Pancreas (tissue), 10 donors: ENCODE data around the gene MYH9. TPM values are rescaled to one million over a fixed set of nuclear protein-coding genes. Genes with fewer than 3 reads are reported as not detected.
A peak's percentile ranks its signal among the peaks of the same experiment; 100 is the strongest.

Source experiments
- ATAC-seq, 4 donors: fragments of 200-7000 bp; cut with Tn5 transposase; one replicate each; pipeline versions ENCODE4 v1.8.0 to v1.9.1; 2020; ENCODE audit warnings: mild to moderate bottlenecking in 4 of 4, moderate library complexity in 4 of 4
- DNase-seq, 6 donors: peaks; one replicate each; pipeline ENCODE4 v3.0.0-alpha.2; 2020
- FAIRE-seq: peaks from 2 replicates; lab custom pipeline; 2012; peaks lifted over from hg19 to GRCh38; lab: Jason Lieb, UNC
- H3K27ac ChIP-seq, 4 donors: fragments of 200-600 bp; sonication (generic); 1 replicate in 3 of 4; 2 replicates in 1 of 4; pipeline versions ENCODE4 v1.5.0 to v1.8.0; 2020
- H3K27me3 ChIP-seq, 4 donors: fragments of 200-600 bp; one replicate each; pipeline ENCODE4 v1.8.0; 2021
- H3K36me3 ChIP-seq, 3 donors: fragments of 200-600 bp; sonication (generic) in 1 of 3; one replicate each; pipeline versions ENCODE4 v1.5.0 to v1.8.0; 2020 to 2021
- H3K4me1 ChIP-seq, 3 donors: fragments of 200-600 bp; one replicate each; pipeline ENCODE4 v1.8.0; 2021
- H3K4me3 ChIP-seq, 4 donors: fragments of 200-600 bp; sonication (generic) in 2 of 4; one replicate each; pipeline versions ENCODE4 v1.5.0 to v1.8.0; 2020 to 2021
- H3K9me3 ChIP-seq, 4 donors: fragments of 200-600 bp; one replicate each; pipeline ENCODE4 v1.8.0; 2021
- CTCF ChIP-seq, 4 donors: fragments of 200-600 bp; sonication (generic) in 3 of 4; IDR thresholded peaks; one replicate each; pipeline versions ENCODE4 v1.5.0 to v1.8.0; 2021; ENCODE audit warnings: antibody characterized with exemption in 4 of 4
- WGBS, 2 donors: extraction: QIAGEN DNeasy Blood & Tissue Kit; methylation state at CpG; one replicate each; pipeline ENCODE4 v1.1.7; 2013; 5-methylcytosine and 5-hydroxymethylcytosine counted together
- intact Hi-C, 3 donors: fragments of 100-400 bp; cut with DNase I; formaldehyde crosslinking; loops; one replicate each; pipeline versions ENCODE4 v1.11.1 to v1.14.2; 2022
- polyA plus RNA-seq, 2 donors: library from polyadenylated mRNA; stranded (reverse); fragments of 200-250 nt; gene quantifications; one replicate each; pipeline ENCODE4 v1.2.3, GENCODE V29; 2013
- total RNA-seq, 6 donors: library from RNA; stranded (reverse); fragmentation: NEBNext Ultra II Directional in 4 of 6; extraction: Animal tissue kit (Norgen Biotek cat#: 25700) in 4 of 6; gene quantifications; one replicate each; pipeline versions ENCODE4 v1.2.1 to v1.2.4, GENCODE V29; 2021 to 2023
- donor health status: healthy with polysubstance abuse.
- donor health status: DM: no; HTN: no; CAD: no; lungs with moderate emphysema.
- donor health status: DM: no; HTN: no; CAD: no.
- donor health status: control.
- donor health status: control.
- donor health status: Bipolar disorder and iron deficiency.
- donor health status: DM: yes; HTN: yes; CAD: no.
- donor health status: DM: no; HTN: no; CAD: no.
- donor health status: DM: no; HTN: no; CAD: no.
- donor health status: DM: yes; HTN: yes; CAD: no.

MYH9 gene
- total RNA-seq (100 to 1,000 TPM; 259 to 554 (median 412) TPM), polyA plus RNA-seq (100 to 1,000 TPM in 1 of 2 donors, 10 to 100 TPM in 1; 80.9 to 152 TPM)

- H3K4me1 ChIP-seq = peaks cover 10 to 26% (median 17%) of the 10 kb centered on the region in 3 donors
- H3K27ac ChIP-seq = peak within 1 kb of the TSS; percentile 95 to 98 (median 96)
- TF ChIP-seq CTCF (IDR thresholded peaks at IDR 0.05) = no peak
- FAIRE-seq (peak; percentile 97), ATAC-seq (peak; percentile 75 to 88 (median 82)), DNase-seq (peak; percentile 98 to 100 (median 100))
- 3 to 4% methylated on average over 44 to 52 of the region's 52 CpGs for WGBS, 2 donors
- H3K9me3 ChIP-seq = no peaks in the 10 kb centered on the region
- no peaks in the 10 kb centered on the region for H3K36me3 ChIP-seq
- H3K4me3 ChIP-seq = peak within 1 kb of the TSS; percentile 86 to 99 (median 95)
- intact Hi-C loops = loop anchor here in 2 of 3 donors (10.0 kb wide), 1 partner anchor 53 kb away; no protein-coding TSS in a partner anchor
- H3K27me3 ChIP-seq = no peaks in the 10 kb centered on the region
Observed at GRCh38 chr22:36387959-36388726, at the start of gene MYH9. Gene MYH9 (minus strand): TSS chr22:36387967. CDS start chr22:36349236, 38,731 bp downstream.

DNA sequence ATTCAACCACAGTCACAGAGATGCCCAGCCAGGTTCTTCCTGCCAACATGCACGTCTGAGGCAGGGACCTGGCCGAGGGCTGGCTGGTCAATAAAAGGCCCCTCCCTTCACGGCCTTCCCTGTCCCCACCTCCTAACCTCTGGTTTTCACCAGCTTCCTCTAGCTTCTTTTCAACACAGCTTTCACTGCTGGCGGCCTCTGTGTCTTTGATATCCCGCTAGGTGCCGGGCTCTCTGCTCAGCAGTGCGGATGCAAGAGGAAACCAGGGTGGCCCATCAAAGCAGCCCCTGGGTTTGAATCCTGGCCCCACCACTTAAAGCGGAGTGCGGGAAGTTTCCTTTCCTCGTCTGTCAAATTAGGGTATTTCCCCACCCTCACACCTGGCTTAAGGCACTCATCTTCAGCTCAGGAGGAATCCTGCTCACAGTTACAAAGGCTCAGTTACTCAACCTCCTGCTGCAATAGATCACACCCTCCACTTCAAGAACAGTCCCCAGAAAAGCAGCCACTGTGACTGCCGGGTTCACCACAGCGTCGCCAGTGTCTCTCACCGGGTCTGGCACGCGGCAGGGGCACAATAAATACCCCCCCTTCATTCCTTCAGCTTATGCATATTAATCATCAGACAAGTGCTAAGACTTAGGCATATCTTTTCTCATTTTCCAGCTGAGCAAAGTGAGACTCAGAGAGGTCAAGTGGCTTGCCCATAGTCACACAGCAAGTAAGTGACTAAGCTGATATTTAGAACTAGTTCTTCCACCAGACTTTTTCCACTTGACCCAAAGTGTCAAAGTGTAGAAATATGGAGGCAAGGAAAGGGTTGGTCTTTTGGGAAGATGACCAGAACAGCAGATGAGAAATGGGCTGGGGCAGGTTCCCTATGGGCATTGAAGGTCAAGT, 48.0 kb upstream of the MYH9 start:
- WGBS, 2 donors = 13 to 16% methylated on average over 16 of the region's 16 CpGs
- peak overlapping the region; percentile 67 to 88 (median 76) for H3K27ac ChIP-seq
- no peak for TF ChIP-seq CTCF (IDR thresholded peaks at IDR 0.05)
- H3K9me3 ChIP-seq = no peaks in the 10 kb centered on the region
- FAIRE-seq (no peak), DNase-seq (peak; percentile 67 to 88 (median 84)), ATAC-seq (peak; percentile 66 to 77 (median 70))
- no peak overlapping the region for H3K4me3 ChIP-seq
- H3K27me3 ChIP-seq = no peaks in the 10 kb centered on the region
- H3K4me1 ChIP-seq = peaks cover 40 to 63% (median 45%) of the 10 kb centered on the region in 3 donors
- intact Hi-C loops = no loop called here
- no peaks in the 10 kb centered on the region for H3K36me3 ChIP-seq

DNA sequence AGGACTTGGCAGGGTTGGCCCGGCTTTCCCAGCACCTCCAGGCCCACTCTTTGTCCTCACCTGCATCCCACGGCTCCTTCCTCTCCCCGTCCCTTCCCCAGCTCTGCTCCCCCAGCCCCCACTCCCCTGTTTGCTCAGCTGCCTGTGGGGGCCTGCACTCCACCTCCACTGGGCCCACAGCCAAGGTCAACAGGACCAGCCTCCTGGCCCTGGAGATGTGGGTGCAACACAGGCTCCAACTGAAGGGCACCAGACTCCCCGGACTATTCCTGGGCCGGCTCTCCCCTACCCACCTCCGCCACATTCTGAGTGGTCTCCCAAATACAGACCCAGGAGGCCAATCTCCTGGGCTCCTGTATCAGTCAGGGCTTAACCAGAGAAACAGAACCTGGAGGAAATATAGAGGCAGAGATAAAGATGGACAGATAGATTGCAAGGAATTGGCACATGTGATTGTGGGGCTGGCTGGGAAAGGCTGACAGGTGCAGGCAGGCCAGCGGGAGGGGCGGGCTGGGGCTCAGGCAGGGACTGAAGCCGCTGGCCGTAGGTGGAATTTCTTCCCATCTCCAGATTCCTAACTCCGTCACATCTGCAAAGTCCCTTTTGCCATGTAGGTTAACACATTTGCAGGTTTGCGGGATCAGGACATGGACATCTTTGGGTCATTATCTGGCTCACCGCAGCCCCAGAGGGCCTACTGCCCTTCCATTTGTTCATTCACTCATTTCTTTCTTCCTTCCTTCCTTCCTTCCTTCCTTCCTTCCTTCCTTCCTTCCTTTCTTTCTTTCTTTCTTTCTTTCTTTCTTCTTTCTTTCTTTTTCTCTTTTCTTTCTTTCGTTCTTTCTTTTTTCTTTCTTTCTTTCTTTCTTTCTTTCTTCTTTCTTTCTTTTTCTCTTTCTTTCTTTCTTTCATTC, 45.8 kb upstream of the MYH9 start:
- peak overlapping the region in 1 of 4 donors; percentile 10 for H3K4me3 ChIP-seq
- no peaks in the 10 kb centered on the region for H3K36me3 ChIP-seq
- H3K27me3 ChIP-seq = no peaks in the 10 kb centered on the region
- no peak for TF ChIP-seq CTCF (IDR thresholded peaks at IDR 0.05)
- H3K27ac ChIP-seq = peak overlapping the region; percentile 25 to 88 (median 70)
- WGBS, 2 donors = 13 to 15% methylated on average over 14 of the region's 14 CpGs
- H3K4me1 ChIP-seq = peaks cover 36 to 49% (median 45%) of the 10 kb centered on the region in 3 donors
- H3K9me3 ChIP-seq = no peaks in the 10 kb centered on the region
- ATAC-seq (peak; percentile 57 to 83 (median 77)), DNase-seq (peak; percentile 88 to 96 (median 92)), FAIRE-seq (no peak)
- intact Hi-C loops = no loop called here

- intact Hi-C loops = no loop called here
- Histone ChIP-seq H3K4me1 (peaks cover 36 to 49% (median 45%) of the 10 kb centered on the region in 3 donors), H3K27me3 (no peaks in the 10 kb centered on the region), H3K9me3 (no peaks in the 10 kb centered on the region), H3K27ac (peak overlapping the region; percentile 25 to 88 (median 70)), H3K4me3 (no peak overlapping the region), H3K36me3 (no peaks in the 10 kb centered on the region)
- no peak for TF ChIP-seq CTCF (IDR thresholded peaks at IDR 0.05)
- DNase-seq = peak in 1 of 6 donors; percentile 33
- no peak for FAIRE-seq
- 35 to 46% methylated on average over 15 of the region's 15 CpGs for WGBS, 2 donors
- ATAC-seq = peak in 1 of 4 donors; percentile 0
Observed at GRCh38 chr22:36432592-36433317, 45.0 kb upstream of the MYH9 start.
